Measurements from ENCODE around the gene MARCHF5. TPM values are rescaled to one million over a fixed set of nuclear protein-coding genes. Genes with fewer than 3 reads are reported as not detected.

Gene MARCHF5
- total RNA-seq, 1 experiment from 2014 or later = 17.6 TPM

- Histone ChIP-seq H2BK5ac (ENCODE audit: insufficient read length, low read length) (no peak overlapping the region), H3K4me2 (ENCODE audit: insufficient read depth, insufficient read length, low read length) (no peak overlapping the region), H2BK120ac (ENCODE audit: low read depth, low read length, poor library complexity, severe bottlenecking) (no peak overlapping the region), H3T11ph (ENCODE audit: low read length) (no peak overlapping the region), H3K56ac (ENCODE audit: insufficient read length, low read depth, low read length) (no peak overlapping the region), H2BK15ac (ENCODE audit: low read depth, low read length) (no peak overlapping the region), H3K18ac (ENCODE audit: insufficient read length, low read depth, low read length) (no peak overlapping the region), H4K8ac (replicated peaks; ENCODE audit: insufficient read length, low read depth, low read length) (no peak overlapping the region), H3K79me2 (ENCODE audit: insufficient read depth, low read length) (no peaks in the 10 kb centered on the region), H4K91ac (ENCODE audit: insufficient read length, low read depth, low read length) (no peak overlapping the region), H2BK20ac (ENCODE audit: low read depth, low read length, poor library complexity, severe bottlenecking) (no peak overlapping the region), H3K79me1 (ENCODE audit: insufficient read depth, low read depth, low read length, poor library complexity, severe bottlenecking) (no peaks in the 10 kb centered on the region), H3K14ac (ENCODE audit: insufficient read depth, low read length) (no peak overlapping the region), H2AK5ac (ENCODE audit: insufficient read length, low read length) (no peak overlapping the region), H3K23ac (ENCODE audit: insufficient read length, low read depth, low read length) (no peak overlapping the region), H3K27ac (ENCODE audit: insufficient read length, low read depth, low read length) (no peak overlapping the region), H3K4me1 (ENCODE audit: insufficient read depth, low read length) (no peaks in the 10 kb centered on the region), H3K9ac (ENCODE audit: extremely low read depth, insufficient read length, low read length) (no peak overlapping the region), H4K20me1 (ENCODE audit: control insufficient read depth, insufficient read depth, insufficient read length) (no peaks in the 10 kb centered on the region), H4K5ac (ENCODE audit: insufficient read length, low read depth, low read length) (no peak overlapping the region), H3K23me2 (ENCODE audit: insufficient read length, low read depth, low read length, poor library complexity, severe bottlenecking) (no peaks in the 10 kb centered on the region), H3K4ac (ENCODE audit: low read depth, low read length) (no peak overlapping the region), H2AFZ (ENCODE audit: low read length) (no peak overlapping the region), H3K27me3 (ENCODE audit: insufficient read depth, low read length) (no peaks in the 10 kb centered on the region), H3K9me3 (ENCODE audit: control insufficient read depth, low read depth, low read length) (no peaks in the 10 kb centered on the region), H2BK12ac (ENCODE audit: insufficient read length, low read depth, low read length) (no peak overlapping the region)
- no peaks in the 10 kb centered on the region for H3K9me3 Mint-ChIP-seq
- no peak overlapping the region for H3K4me3 Mint-ChIP-seq
- H3K27me3 Mint-ChIP-seq (ENCODE audit: low read depth) = no peaks in the 10 kb centered on the region
- WGBS (ENCODE audit: extremely low coverage, insufficient read length, low lambda C conversion rate) = no CpG with 5 or more reads among the region's 4 CpGs
- peaks cover 0 to under 1% of the 10 kb centered on the region in 2 experiments; a peak in 1 of 4 replicates for H3K4me1 Mint-ChIP-seq
- TF ChIP-seq CTCF (conservative IDR thresholded peaks at IDR 0.05) = no peak
- H3K36me3 Mint-ChIP-seq (ENCODE audit: insufficient read depth in 1 of 3, low read depth in 3 of 3) = no peaks in the 10 kb centered on the region
- no peak overlapping the region for H3K27ac Mint-ChIP-seq
- no peak for DNase-seq
Measured at GRCh38 chr10:92278996-92279696, 11.8 kb upstream of the MARCHF5 start.

Data from H9 (cell line).